Ovary (tissue), 3 donors: Measurements from ENCODE around the gene VCAN.
"Not testable (repeated sequence)": the region's sequence is repeated elsewhere in the genome, so short reads cannot be mapped to it uniquely, and the experiment has no call there.

Source experiments
- POLR2A ChIP-seq: fragments of 450-650 bp; IDR thresholded peaks from one replicate; pipeline ENCODE4 v1.6.1; 2017; ENCODE audit warnings: antibody characterized with exemption, mild to moderate bottlenecking, moderate library complexity
- TF ChIP-seq, protein P1 (sequence below), 3 donors: fragments of 450-650 bp in 2 of 3; fragments of 200-600 bp in 1 of 3; IDR thresholded peaks; one replicate each; pipeline versions ENCODE4 v1.5.1 to v1.8.0; 2016 to 2022; ENCODE audit warnings: antibody characterized with exemption in 3 of 3, mild to moderate bottlenecking in 1 of 3
- donor health status: DM: no; HTN: no; CAD: no.

- TF ChIP-seq POLR2A: not testable (repeated sequence)
- TF ChIP-seq, protein P1, sequence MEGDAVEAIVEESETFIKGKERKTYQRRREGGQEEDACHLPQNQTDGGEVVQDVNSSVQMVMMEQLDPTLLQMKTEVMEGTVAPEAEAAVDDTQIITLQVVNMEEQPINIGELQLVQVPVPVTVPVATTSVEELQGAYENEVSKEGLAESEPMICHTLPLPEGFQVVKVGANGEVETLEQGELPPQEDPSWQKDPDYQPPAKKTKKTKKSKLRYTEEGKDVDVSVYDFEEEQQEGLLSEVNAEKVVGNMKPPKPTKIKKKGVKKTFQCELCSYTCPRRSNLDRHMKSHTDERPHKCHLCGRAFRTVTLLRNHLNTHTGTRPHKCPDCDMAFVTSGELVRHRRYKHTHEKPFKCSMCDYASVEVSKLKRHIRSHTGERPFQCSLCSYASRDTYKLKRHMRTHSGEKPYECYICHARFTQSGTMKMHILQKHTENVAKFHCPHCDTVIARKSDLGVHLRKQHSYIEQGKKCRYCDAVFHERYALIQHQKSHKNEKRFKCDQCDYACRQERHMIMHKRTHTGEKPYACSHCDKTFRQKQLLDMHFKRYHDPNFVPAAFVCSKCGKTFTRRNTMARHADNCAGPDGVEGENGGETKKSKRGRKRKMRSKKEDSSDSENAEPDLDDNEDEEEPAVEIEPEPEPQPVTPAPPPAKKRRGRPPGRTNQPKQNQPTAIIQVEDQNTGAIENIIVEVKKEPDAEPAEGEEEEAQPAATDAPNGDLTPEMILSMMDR (IDR thresholded peaks at IDR 0.05): not testable (repeated sequence)
These were observed 33.8 kb upstream of the VCAN start for GRCh38 chr5:83437697-83438096.
